ENCODE measurements around the gene ANO10.
"Not testable (repeated sequence)": the region's sequence is repeated elsewhere in the genome, so short reads cannot be mapped to it uniquely, and the experiment has no call there.

The ANO10 gene

GRCh38 chr3:43465109-43465508 lies 156.7 kb downstream of the ANO10 start:
- Histone ChIP-seq H3K27me3 (ENCODE audit: control insufficient read depth in 1 of 2, insufficient read depth in 2 of 2, low read length in 2 of 2) (no peaks in the 10 kb centered on the region), H3K9me3 (ENCODE audit: control insufficient read depth in 1 of 2, low read length in 2 of 2) (no peaks in the 10 kb centered on the region), H3K27ac (ENCODE audit: low read depth, low read length) (no peak overlapping the region), H3K4me3 (ENCODE audit: low read depth in 1 of 2, low read length in 2 of 2) (no peak overlapping the region), H3K9ac (ENCODE audit: low read depth in 1 of 2, low read length in 2 of 2) (no peak overlapping the region), H3K36me3 (ENCODE audit: control insufficient read depth in 1 of 2, insufficient read depth in 2 of 2, low read length in 2 of 2) (peaks cover 0 to 6% of the 10 kb centered on the region in 2 donors), H3K4me1 (ENCODE audit: control insufficient read depth in 1 of 2, insufficient read depth in 2 of 2, low read length in 2 of 2) (no peaks in the 10 kb centered on the region)

GRCh38 chr3:43462566-43462965 lies 159.2 kb downstream of the ANO10 start:
- not testable (repeated sequence) for H3K36me3 ChIP-seq (ENCODE audit: control insufficient read depth in 1 of 2, insufficient read depth in 2 of 2, low read length in 2 of 2); H3K9ac ChIP-seq (ENCODE audit: low read depth in 1 of 2, low read length in 2 of 2); H3K9me3 ChIP-seq (ENCODE audit: control insufficient read depth in 1 of 2, low read length in 2 of 2); H3K27me3 ChIP-seq (ENCODE audit: control insufficient read depth in 1 of 2, insufficient read depth in 2 of 2, low read length in 2 of 2); H3K4me3 ChIP-seq (ENCODE audit: low read depth in 1 of 2, low read length in 2 of 2); H3K4me1 ChIP-seq (ENCODE audit: control insufficient read depth in 1 of 2, insufficient read depth in 2 of 2, low read length in 2 of 2); H3K27ac ChIP-seq (ENCODE audit: low read depth, low read length)

GRCh38 chr3:43461345-43461744 lies 160.5 kb downstream of the ANO10 start:
- H3K27ac ChIP-seq (ENCODE audit: low read depth, low read length): no peak overlapping the region

GRCh38 chr3:43457038-43457437 lies 164.8 kb downstream of the ANO10 start:
- H3K36me3 ChIP-seq (ENCODE audit: control insufficient read depth in 1 of 2, insufficient read depth in 2 of 2, low read length in 2 of 2); H3K4me3 ChIP-seq (ENCODE audit: low read depth in 1 of 2, low read length in 2 of 2); H3K4me1 ChIP-seq (ENCODE audit: control insufficient read depth in 1 of 2, insufficient read depth in 2 of 2, low read length in 2 of 2); H3K27ac ChIP-seq (ENCODE audit: low read depth, low read length); H3K9ac ChIP-seq (ENCODE audit: low read depth in 1 of 2, low read length in 2 of 2); H3K27me3 ChIP-seq (ENCODE audit: control insufficient read depth in 1 of 2, insufficient read depth in 2 of 2, low read length in 2 of 2); H3K9me3 ChIP-seq (ENCODE audit: control insufficient read depth in 1 of 2, low read length in 2 of 2): not testable (repeated sequence)

More at GRCh38 chr3:43461345-43461744, 160.5 kb downstream of the ANO10 start:
- Histone ChIP-seq H3K36me3 (ENCODE audit: control insufficient read depth in 1 of 2, insufficient read depth in 2 of 2, low read length in 2 of 2) (peaks cover 0 to 6% of the 10 kb centered on the region in 2 donors), H3K4me3 (ENCODE audit: low read depth in 1 of 2, low read length in 2 of 2) (no peak overlapping the region), H3K4me1 (ENCODE audit: control insufficient read depth in 1 of 2, insufficient read depth in 2 of 2, low read length in 2 of 2) (no peaks in the 10 kb centered on the region), H3K27me3 (ENCODE audit: control insufficient read depth in 1 of 2, insufficient read depth in 2 of 2, low read length in 2 of 2) (no peaks in the 10 kb centered on the region), H3K9ac (ENCODE audit: low read depth in 1 of 2, low read length in 2 of 2) (no peak overlapping the region), H3K9me3 (ENCODE audit: control insufficient read depth in 1 of 2, low read length in 2 of 2) (no peaks in the 10 kb centered on the region)

- Histone ChIP-seq H3K9ac (ENCODE audit: low read depth in 1 of 2, low read length in 2 of 2) (no peak overlapping the region), H3K27me3 (ENCODE audit: control insufficient read depth in 1 of 2, insufficient read depth in 2 of 2, low read length in 2 of 2) (no peaks in the 10 kb centered on the region), H3K9me3 (ENCODE audit: control insufficient read depth in 1 of 2, low read length in 2 of 2) (no peaks in the 10 kb centered on the region)
These were observed 166.6 kb downstream of the ANO10 start for GRCh38 chr3:43455233-43455632.

GRCh38 chr3:43453981-43454380 lies 167.8 kb downstream of the ANO10 start:
- no peaks in the 10 kb centered on the region for H3K9me3 ChIP-seq (ENCODE audit: control insufficient read depth in 1 of 2, low read length in 2 of 2)
- H3K9ac ChIP-seq (ENCODE audit: low read depth in 1 of 2, low read length in 2 of 2): no peak overlapping the region
- no peak overlapping the region for H3K4me3 ChIP-seq (ENCODE audit: low read depth in 1 of 2, low read length in 2 of 2)

More at GRCh38 chr3:43455233-43455632, 166.6 kb downstream of the ANO10 start:
- no peak overlapping the region for H3K27ac ChIP-seq (ENCODE audit: low read depth, low read length)
- H3K4me3 ChIP-seq (ENCODE audit: low read depth in 1 of 2, low read length in 2 of 2): no peak overlapping the region
- H3K4me1 ChIP-seq (ENCODE audit: control insufficient read depth in 1 of 2, insufficient read depth in 2 of 2, low read length in 2 of 2): no peaks in the 10 kb centered on the region
- H3K36me3 ChIP-seq (ENCODE audit: control insufficient read depth in 1 of 2, insufficient read depth in 2 of 2, low read length in 2 of 2): peaks cover 0 to 3% of the 10 kb centered on the region in 2 donors

GRCh38 chr3:43451670-43452254 lies 170.0 kb downstream of the ANO10 start:
- Histone ChIP-seq H3K9me3 (ENCODE audit: control insufficient read depth in 1 of 2, low read length in 2 of 2) (no peaks in the 10 kb centered on the region), H3K4me1 (ENCODE audit: control insufficient read depth in 1 of 2, insufficient read depth in 2 of 2, low read length in 2 of 2) (no peaks in the 10 kb centered on the region), H3K27me3 (ENCODE audit: control insufficient read depth in 1 of 2, insufficient read depth in 2 of 2, low read length in 2 of 2) (no peaks in the 10 kb centered on the region), H3K36me3 (ENCODE audit: control insufficient read depth in 1 of 2, insufficient read depth in 2 of 2, low read length in 2 of 2) (peaks cover 0 to 3% of the 10 kb centered on the region in 2 donors), H3K9ac (ENCODE audit: low read depth in 1 of 2, low read length in 2 of 2) (no peak overlapping the region), H3K27ac (ENCODE audit: low read depth, low read length) (no peak overlapping the region), H3K4me3 (ENCODE audit: low read depth in 1 of 2, low read length in 2 of 2) (no peak overlapping the region)

More at GRCh38 chr3:43453981-43454380, 167.8 kb downstream of the ANO10 start:
- Histone ChIP-seq H3K27ac (ENCODE audit: low read depth, low read length) (no peak overlapping the region), H3K27me3 (ENCODE audit: control insufficient read depth in 1 of 2, insufficient read depth in 2 of 2, low read length in 2 of 2) (no peaks in the 10 kb centered on the region), H3K4me1 (ENCODE audit: control insufficient read depth in 1 of 2, insufficient read depth in 2 of 2, low read length in 2 of 2) (no peaks in the 10 kb centered on the region), H3K36me3 (ENCODE audit: control insufficient read depth in 1 of 2, insufficient read depth in 2 of 2, low read length in 2 of 2) (peaks cover 0 to 3% of the 10 kb centered on the region in 2 donors)

- no peaks in the 10 kb centered on the region for H3K4me1 ChIP-seq (ENCODE audit: control insufficient read depth in 1 of 2, insufficient read depth in 2 of 2, low read length in 2 of 2)
- H3K36me3 ChIP-seq (ENCODE audit: control insufficient read depth in 1 of 2, insufficient read depth in 2 of 2, low read length in 2 of 2): peaks cover 0 to 3% of the 10 kb centered on the region in 2 donors
These were observed 173.7 kb downstream of the ANO10 start for GRCh38 chr3:43448098-43448497.

GRCh38 chr3:43445820-43446219 lies 176.0 kb downstream of the ANO10 start:
- no peak overlapping the region for H3K4me3 ChIP-seq (ENCODE audit: low read depth in 1 of 2, low read length in 2 of 2)
- H3K9ac ChIP-seq (ENCODE audit: low read depth in 1 of 2, low read length in 2 of 2): no peak overlapping the region
- H3K9me3 ChIP-seq (ENCODE audit: control insufficient read depth in 1 of 2, low read length in 2 of 2): no peaks in the 10 kb centered on the region
- H3K27ac ChIP-seq (ENCODE audit: low read depth, low read length): no peak overlapping the region
- H3K4me1 ChIP-seq (ENCODE audit: control insufficient read depth in 1 of 2, insufficient read depth in 2 of 2, low read length in 2 of 2): no peaks in the 10 kb centered on the region
- H3K27me3 ChIP-seq (ENCODE audit: control insufficient read depth in 1 of 2, insufficient read depth in 2 of 2, low read length in 2 of 2): no peaks in the 10 kb centered on the region
- no peaks in the 10 kb centered on the region for H3K36me3 ChIP-seq (ENCODE audit: control insufficient read depth in 1 of 2, insufficient read depth in 2 of 2, low read length in 2 of 2)

More at GRCh38 chr3:43448098-43448497, 173.7 kb downstream of the ANO10 start:
- no peaks in the 10 kb centered on the region for H3K27me3 ChIP-seq (ENCODE audit: control insufficient read depth in 1 of 2, insufficient read depth in 2 of 2, low read length in 2 of 2)
- H3K27ac ChIP-seq (ENCODE audit: low read depth, low read length): no peak overlapping the region
- no peak overlapping the region for H3K4me3 ChIP-seq (ENCODE audit: low read depth in 1 of 2, low read length in 2 of 2)
- no peak overlapping the region for H3K9ac ChIP-seq (ENCODE audit: low read depth in 1 of 2, low read length in 2 of 2)
- no peaks in the 10 kb centered on the region for H3K9me3 ChIP-seq (ENCODE audit: control insufficient read depth in 1 of 2, low read length in 2 of 2)

- H3K27me3 ChIP-seq (ENCODE audit: control insufficient read depth in 1 of 2, insufficient read depth in 2 of 2, low read length in 2 of 2): no peaks in the 10 kb centered on the region
- H3K4me1 ChIP-seq (ENCODE audit: control insufficient read depth in 1 of 2, insufficient read depth in 2 of 2, low read length in 2 of 2): no peaks in the 10 kb centered on the region
- H3K9ac ChIP-seq (ENCODE audit: low read depth in 1 of 2, low read length in 2 of 2): no peak overlapping the region
- no peak overlapping the region for H3K27ac ChIP-seq (ENCODE audit: low read depth, low read length)
- H3K4me3 ChIP-seq (ENCODE audit: low read depth in 1 of 2, low read length in 2 of 2): no peak overlapping the region
- no peaks in the 10 kb centered on the region for H3K9me3 ChIP-seq (ENCODE audit: control insufficient read depth in 1 of 2, low read length in 2 of 2)
- no peaks in the 10 kb centered on the region for H3K36me3 ChIP-seq (ENCODE audit: control insufficient read depth in 1 of 2, insufficient read depth in 2 of 2, low read length in 2 of 2)
These were observed 178.9 kb downstream of the ANO10 start for GRCh38 chr3:43442872-43443395.

All from duodenal mucosa (tissue), 2 donors.